Prostate gland (tissue), 2 donors: ENCODE data around the gene DHX35. TPM values are rescaled to one million over a fixed set of nuclear protein-coding genes. Genes with fewer than 3 reads are reported as not detected.

ENCODE experiments used
- small RNA-seq, 2 donors: library from RNA; depleted of rRNA; stranded (forward); fragments of <200 nt; gene quantifications; one replicate each; pipeline ENCODE3, GENCODE V24; 2016
- total RNA-seq, 2 donors: library from RNA; depleted of rRNA; stranded (reverse); fragments of >200 nt; gene quantifications; one replicate each; pipeline ENCODE4 v1.1.0, GENCODE V29; 2016

DHX35 gene
- total RNA-seq, 2 donors from 2014 or later, result 12.8 to 15.6 TPM

Small RNA genes lying within 50 kb of the gene (small RNA-seq; reads per million reads assigned to genes)
- gene AL023803.1, result 0 reads per million in 2 donors

Other genes starting within 250 kb of the DHX35 start
- not detected for gene SLC32A1, start 237.9 kb upstream of the DHX35 start, total RNA-seq
- gene ACTR5, start 213.9 kb upstream of the DHX35 start, total RNA-seq, result 10 to 100 TPM in 1 of 2 donors, 1 to 10 TPM in 1; 6.4 to 18.1 TPM
- 1 to 10 TPM; 1.3 to 1.9 TPM for gene PPP1R16B, start 156.6 kb upstream of the DHX35 start, total RNA-seq
- 10 to 100 TPM; 10.2 to 12.6 TPM for gene FAM83D, start 35.9 kb upstream of the DHX35 start, total RNA-seq